ENCODE data around the gene FUCA2. TPM values are rescaled to one million over a fixed set of nuclear protein-coding genes. Genes with fewer than 3 reads are reported as not detected.

The FUCA2 gene
- total RNA-seq, 1 donor from 2014 or later = 54.8 TPM

GRCh38 chr6:143536866-143537691, 25.6 kb upstream of the FUCA2 start:
- no peak for DNase-seq (ENCODE audit: low read depth)
- TF ChIP-seq, protein P1, sequence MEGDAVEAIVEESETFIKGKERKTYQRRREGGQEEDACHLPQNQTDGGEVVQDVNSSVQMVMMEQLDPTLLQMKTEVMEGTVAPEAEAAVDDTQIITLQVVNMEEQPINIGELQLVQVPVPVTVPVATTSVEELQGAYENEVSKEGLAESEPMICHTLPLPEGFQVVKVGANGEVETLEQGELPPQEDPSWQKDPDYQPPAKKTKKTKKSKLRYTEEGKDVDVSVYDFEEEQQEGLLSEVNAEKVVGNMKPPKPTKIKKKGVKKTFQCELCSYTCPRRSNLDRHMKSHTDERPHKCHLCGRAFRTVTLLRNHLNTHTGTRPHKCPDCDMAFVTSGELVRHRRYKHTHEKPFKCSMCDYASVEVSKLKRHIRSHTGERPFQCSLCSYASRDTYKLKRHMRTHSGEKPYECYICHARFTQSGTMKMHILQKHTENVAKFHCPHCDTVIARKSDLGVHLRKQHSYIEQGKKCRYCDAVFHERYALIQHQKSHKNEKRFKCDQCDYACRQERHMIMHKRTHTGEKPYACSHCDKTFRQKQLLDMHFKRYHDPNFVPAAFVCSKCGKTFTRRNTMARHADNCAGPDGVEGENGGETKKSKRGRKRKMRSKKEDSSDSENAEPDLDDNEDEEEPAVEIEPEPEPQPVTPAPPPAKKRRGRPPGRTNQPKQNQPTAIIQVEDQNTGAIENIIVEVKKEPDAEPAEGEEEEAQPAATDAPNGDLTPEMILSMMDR (conservative IDR thresholded peaks at IDR 0.05; ENCODE audit: low read depth, low read length) = peak; percentile 40
- peak overlapping the region; percentile 66 for H3K4me3 ChIP-seq (ENCODE audit: low read depth, low read length)

DNA sequence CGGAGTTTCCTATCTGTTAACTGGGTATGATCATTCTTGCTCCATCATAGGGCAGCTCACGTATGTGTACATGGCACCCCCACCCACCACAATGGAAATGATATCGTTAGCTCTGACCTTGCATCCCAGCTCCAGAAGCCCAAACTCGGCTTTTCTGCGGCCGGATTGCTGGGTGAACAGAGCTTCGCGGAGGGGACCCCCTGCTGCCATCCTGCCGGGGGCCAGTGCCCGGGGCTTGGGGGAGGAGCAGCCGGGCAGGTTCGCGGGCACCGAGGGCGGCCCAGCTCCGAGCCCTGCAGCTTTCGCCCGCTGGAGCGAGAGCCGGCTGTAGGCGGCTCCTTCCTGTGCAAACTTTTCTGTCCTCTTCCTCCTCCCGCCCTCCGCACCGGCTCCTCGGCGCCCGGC, 24.9 kb upstream of the FUCA2 start:
- no peak for DNase-seq (ENCODE audit: low read depth)
- H3K4me3 ChIP-seq (ENCODE audit: low read depth, low read length) = peak overlapping the region; percentile 66
- TF ChIP-seq, protein P1 (conservative IDR thresholded peaks at IDR 0.05; ENCODE audit: low read depth, low read length) = no peak

- H3K4me3 ChIP-seq (ENCODE audit: low read depth, low read length) = no peak overlapping the region
- TF ChIP-seq, protein P1 (conservative IDR thresholded peaks at IDR 0.05; ENCODE audit: low read depth, low read length) = no peak
- no peak for DNase-seq (ENCODE audit: low read depth)
Measured at GRCh38 chr6:143535189-143535614, 23.7 kb upstream of the FUCA2 start.

- TF ChIP-seq, protein P1 (conservative IDR thresholded peaks at IDR 0.05; ENCODE audit: low read depth, low read length) = no peak
- DNase-seq (ENCODE audit: low read depth) = no peak
- no peak overlapping the region for H3K4me3 ChIP-seq (ENCODE audit: low read depth, low read length)
Measured at GRCh38 chr6:143531720-143532499, 20.4 kb upstream of the FUCA2 start.

GRCh38 chr6:143529095-143529494, 17.6 kb upstream of the FUCA2 start:
- TF ChIP-seq, protein P1 (conservative IDR thresholded peaks at IDR 0.05; ENCODE audit: low read depth, low read length) = peak; percentile 21
- no peak for DNase-seq (ENCODE audit: low read depth)

DNA sequence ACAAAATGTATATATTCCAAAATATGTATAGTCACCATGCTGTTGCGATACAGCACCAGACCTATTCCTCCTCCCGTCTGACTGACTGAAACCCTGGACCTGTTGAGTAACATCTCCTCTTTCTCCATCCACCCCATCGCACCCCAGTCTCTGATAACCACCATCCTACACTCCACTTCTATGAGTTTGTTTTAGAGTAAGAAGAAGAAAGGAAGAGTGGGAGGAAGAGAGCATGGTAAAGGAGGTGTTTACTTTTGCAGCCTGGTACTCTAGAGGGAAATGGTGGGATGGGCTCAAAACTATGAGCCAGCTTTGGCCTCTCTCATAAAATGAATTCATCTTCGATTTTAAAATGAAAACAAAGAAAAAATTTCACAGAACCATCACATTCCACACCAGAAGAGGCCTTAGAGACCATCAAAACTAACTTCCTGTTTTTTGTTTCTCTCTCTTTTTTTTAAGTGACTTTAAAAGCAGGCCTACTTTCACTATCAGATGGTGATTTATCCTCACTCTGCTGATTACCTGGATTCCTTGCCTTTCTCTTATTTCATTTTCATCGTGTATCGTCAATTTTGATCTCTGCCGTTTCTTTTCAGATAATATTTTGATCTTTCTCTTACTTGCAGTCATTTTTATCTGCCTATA, 16.8 kb upstream of the FUCA2 start:
- H3K4me3 ChIP-seq (ENCODE audit: low read depth, low read length) = no peak overlapping the region
- TF ChIP-seq, protein P1 (conservative IDR thresholded peaks at IDR 0.05; ENCODE audit: low read depth, low read length) = no peak
- no peak for DNase-seq (ENCODE audit: low read depth)

More at GRCh38 chr6:143529095-143529494, 17.6 kb upstream of the FUCA2 start:
- H3K4me3 ChIP-seq (ENCODE audit: low read depth, low read length) = no peak overlapping the region

Data from epithelial cell of proximal tubule (primary cell).